MM.1S (cell line): ENCODE measurements around the gene RRN3.
"Not testable (repeated sequence)": the region's sequence is repeated elsewhere in the genome, so short reads cannot be mapped to it uniquely, and the experiment has no call there.

ENCODE experiments used
- EZH2 ChIP-seq: fragments of 300-600 bp; sonication (generic); optimal IDR thresholded peaks from 2 replicates; pipeline ENCODE3; 2017; ENCODE audit warnings: low read depth, mild to moderate bottlenecking, antibody characterized with exemption, low read length, mixed read lengths
- TF ChIP-seq, protein P1 (sequence below): fragments of 300-600 bp; sonication (generic); IDR thresholded peaks from 2 replicates; pipeline ENCODE4 v1.5.1; 2016; ENCODE audit warnings: antibody characterized with exemption, low read length, mixed read lengths

DNA sequence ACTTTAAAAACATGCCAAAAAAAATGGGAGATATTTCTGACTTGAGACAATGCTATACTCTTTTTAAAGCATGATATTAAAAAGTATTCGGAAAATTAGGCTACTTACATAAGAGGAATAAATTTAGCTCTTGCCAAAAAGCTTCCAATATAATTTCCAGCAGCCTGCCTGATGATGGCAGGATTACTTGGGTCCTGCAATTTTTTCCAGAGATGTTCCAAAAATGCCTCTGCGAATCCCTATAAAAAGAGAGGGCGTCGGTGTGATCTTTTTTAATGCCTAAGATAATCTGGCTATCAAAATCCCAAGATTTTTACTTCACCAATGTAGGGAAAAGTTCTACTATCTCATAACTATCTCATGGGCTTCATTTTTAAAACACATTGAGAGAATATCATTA, 23.1 kb downstream of the RRN3 start:
- TF ChIP-seq, protein P1, sequence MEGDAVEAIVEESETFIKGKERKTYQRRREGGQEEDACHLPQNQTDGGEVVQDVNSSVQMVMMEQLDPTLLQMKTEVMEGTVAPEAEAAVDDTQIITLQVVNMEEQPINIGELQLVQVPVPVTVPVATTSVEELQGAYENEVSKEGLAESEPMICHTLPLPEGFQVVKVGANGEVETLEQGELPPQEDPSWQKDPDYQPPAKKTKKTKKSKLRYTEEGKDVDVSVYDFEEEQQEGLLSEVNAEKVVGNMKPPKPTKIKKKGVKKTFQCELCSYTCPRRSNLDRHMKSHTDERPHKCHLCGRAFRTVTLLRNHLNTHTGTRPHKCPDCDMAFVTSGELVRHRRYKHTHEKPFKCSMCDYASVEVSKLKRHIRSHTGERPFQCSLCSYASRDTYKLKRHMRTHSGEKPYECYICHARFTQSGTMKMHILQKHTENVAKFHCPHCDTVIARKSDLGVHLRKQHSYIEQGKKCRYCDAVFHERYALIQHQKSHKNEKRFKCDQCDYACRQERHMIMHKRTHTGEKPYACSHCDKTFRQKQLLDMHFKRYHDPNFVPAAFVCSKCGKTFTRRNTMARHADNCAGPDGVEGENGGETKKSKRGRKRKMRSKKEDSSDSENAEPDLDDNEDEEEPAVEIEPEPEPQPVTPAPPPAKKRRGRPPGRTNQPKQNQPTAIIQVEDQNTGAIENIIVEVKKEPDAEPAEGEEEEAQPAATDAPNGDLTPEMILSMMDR, result not testable (repeated sequence)
- TF ChIP-seq EZH2, result not testable (repeated sequence)
